ENCODE measurements around the gene PRKAR1B.

DNA sequence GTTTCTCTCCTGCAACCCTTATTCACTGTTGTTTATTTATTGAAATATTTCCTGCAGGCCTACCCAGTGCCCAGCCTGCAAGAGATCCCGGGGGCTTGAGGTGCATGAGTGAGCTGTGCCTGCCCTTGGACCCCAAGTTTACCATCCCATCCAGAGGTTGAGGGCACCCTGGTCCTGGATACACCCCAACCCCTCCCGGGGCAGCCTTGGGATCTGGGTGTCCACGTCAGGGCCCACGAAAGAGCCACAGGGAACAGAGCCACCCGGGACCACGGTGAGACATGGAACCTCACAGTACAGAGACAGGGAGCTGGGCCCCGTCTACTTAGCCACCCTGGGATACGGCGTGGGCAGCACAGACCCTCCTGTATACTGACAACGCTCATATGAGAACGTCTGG is 178.7 kb downstream of the PRKAR1B start:
- TF ChIP-seq POLR2A (IDR thresholded peaks at IDR 0.05): no peak
- TF ChIP-seq, protein P1, sequence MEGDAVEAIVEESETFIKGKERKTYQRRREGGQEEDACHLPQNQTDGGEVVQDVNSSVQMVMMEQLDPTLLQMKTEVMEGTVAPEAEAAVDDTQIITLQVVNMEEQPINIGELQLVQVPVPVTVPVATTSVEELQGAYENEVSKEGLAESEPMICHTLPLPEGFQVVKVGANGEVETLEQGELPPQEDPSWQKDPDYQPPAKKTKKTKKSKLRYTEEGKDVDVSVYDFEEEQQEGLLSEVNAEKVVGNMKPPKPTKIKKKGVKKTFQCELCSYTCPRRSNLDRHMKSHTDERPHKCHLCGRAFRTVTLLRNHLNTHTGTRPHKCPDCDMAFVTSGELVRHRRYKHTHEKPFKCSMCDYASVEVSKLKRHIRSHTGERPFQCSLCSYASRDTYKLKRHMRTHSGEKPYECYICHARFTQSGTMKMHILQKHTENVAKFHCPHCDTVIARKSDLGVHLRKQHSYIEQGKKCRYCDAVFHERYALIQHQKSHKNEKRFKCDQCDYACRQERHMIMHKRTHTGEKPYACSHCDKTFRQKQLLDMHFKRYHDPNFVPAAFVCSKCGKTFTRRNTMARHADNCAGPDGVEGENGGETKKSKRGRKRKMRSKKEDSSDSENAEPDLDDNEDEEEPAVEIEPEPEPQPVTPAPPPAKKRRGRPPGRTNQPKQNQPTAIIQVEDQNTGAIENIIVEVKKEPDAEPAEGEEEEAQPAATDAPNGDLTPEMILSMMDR (IDR thresholded peaks at IDR 0.05 in 4 of 5, conservative IDR thresholded peaks at IDR 0.05 in 1 of 5): no peak

Measured in gastrocnemius medialis (tissue), 4 donors.